Stimulated activated naive CD4-positive, alpha-beta T cell treated with Interleukin-2 at 50 U/mL for 16 hours (primary cell): ENCODE data around the gene HK2.
"Not testable (repeated sequence)": the region's sequence is repeated elsewhere in the genome, so short reads cannot be mapped to it uniquely, and the experiment has no call there.

Experiments used
- DNase-seq: peaks from one replicate; lab custom pipeline; 2025; lab: John Stamatoyannopoulos, UW

The HK2 gene

GRCh38 chr2:74833418-74834233, at the start of gene HK2:
TSS of gene HK2 (plus strand) at chr2:74834127. CDS start at chr2:74834581, 454 bp downstream.
- DNase-seq, result peak; percentile 82

GRCh38 chr2:74789271-74789670, 44.7 kb upstream of the HK2 start:
- no peak for DNase-seq

- DNase-seq, result no peak
Measured at GRCh38 chr2:74792282-74792681, 41.6 kb upstream of the HK2 start.

- DNase-seq, result not testable (repeated sequence)
Measured at GRCh38 chr2:74794878-74795277, 39.0 kb upstream of the HK2 start.

- no peak for DNase-seq
Measured at GRCh38 chr2:74806355-74806839, 27.5 kb upstream of the HK2 start.

GRCh38 chr2:74806920-74807319, 27.0 kb upstream of the HK2 start:
- no peak for DNase-seq

GRCh38 chr2:74812787-74813590, 20.9 kb upstream of the HK2 start:
- DNase-seq, result no peak

- DNase-seq, result no peak
Measured at GRCh38 chr2:74814102-74814501, 19.8 kb upstream of the HK2 start.

GRCh38 chr2:74815941-74816340, 18.0 kb upstream of the HK2 start:
- DNase-seq, result no peak

- DNase-seq, result no peak
Measured at GRCh38 chr2:74816540-74817303, 17.2 kb upstream of the HK2 start.

- no peak for DNase-seq
Measured at GRCh38 chr2:74817304-74817675, 16.6 kb upstream of the HK2 start.

GRCh38 chr2:74819702-74820101, 14.2 kb upstream of the HK2 start:
- DNase-seq, result no peak

- DNase-seq, result no peak
Measured at GRCh38 chr2:74821177-74822126, 12.5 kb upstream of the HK2 start.

- DNase-seq, result no peak
Measured at GRCh38 chr2:74822771-74823566, 11.0 kb upstream of the HK2 start.

- no peak for DNase-seq
Measured at GRCh38 chr2:74824679-74825078, 9.2 kb upstream of the HK2 start.

- DNase-seq, result no peak
Measured at GRCh38 chr2:74828543-74828942, 5.4 kb upstream of the HK2 start.

GRCh38 chr2:74831693-74832530, 2.0 kb upstream of the HK2 start:
- no peak for DNase-seq

- peak; percentile 51 for DNase-seq
Measured at GRCh38 chr2:74834234-74834791, 386 bp downstream of the HK2 start.
